ENCODE results near the gene MEX3B. TPM values are rescaled to one million over a fixed set of nuclear protein-coding genes. Genes with fewer than 3 reads are reported as not detected.
A peak's percentile ranks its signal among the peaks of the same experiment; 100 is the strongest.

MEX3B gene
- 4.0 TPM for total RNA-seq
- long read RNA-seq, full-length matches to known transcripts, result 3 of 3 reads
- long read RNA-seq, partial matches to known transcripts, result 0 of 3 reads
- long read RNA-seq, other reads (novel, unspliced or antisense), result 0 of 3 reads

GRCh38 chr15:82045892-82046665, at the start of gene MEX3B:
MEX3B (minus strand) TSS chr15:82046018; CDS start chr15:82045705, 313 bp downstream.
- DNase-seq (ENCODE audit: missing footprints) (peak; percentile 98), ATAC-seq (peak; percentile 92)
- intact Hi-C loops (cut with DNase I), result loop anchor here (2.0 to 10.0 kb wide), 5 partner anchors 134 to 634 kb away; no protein-coding TSS in a partner anchor

- ATAC-seq, result no peak
- DNase-seq (ENCODE audit: missing footprints), result no peak
- intact Hi-C loops (cut with DNase I), result no loop called here
These were observed 48.0 kb upstream of the MEX3B start for GRCh38 chr15:82093774-82094211.

GRCh38 chr15:82093325-82093724, 47.5 kb upstream of the MEX3B start:
- intact Hi-C loops (cut with DNase I), result no loop called here
- DNase-seq (ENCODE audit: missing footprints) (no peak), ATAC-seq (no peak)

- ATAC-seq (no peak), DNase-seq (ENCODE audit: missing footprints) (no peak)
- intact Hi-C loops (cut with DNase I), result no loop called here
These were observed 45.9 kb upstream of the MEX3B start for GRCh38 chr15:82091636-82092140.

- intact Hi-C loops (cut with DNase I), result no loop called here
- ATAC-seq (no peak), DNase-seq (ENCODE audit: missing footprints) (no peak)
These were observed 40.6 kb upstream of the MEX3B start for GRCh38 chr15:82086243-82086995.

- intact Hi-C loops (cut with DNase I), result no loop called here
- no peak for ATAC-seq
- no peak for DNase-seq (ENCODE audit: missing footprints)
These were observed 36.3 kb upstream of the MEX3B start for GRCh38 chr15:82081914-82082762.

- DNase-seq (ENCODE audit: missing footprints) (no peak), ATAC-seq (no peak)
- intact Hi-C loops (cut with DNase I), result no loop called here
These were observed 35.0 kb upstream of the MEX3B start for GRCh38 chr15:82080774-82081173.

GRCh38 chr15:82079736-82080135, 33.9 kb upstream of the MEX3B start:
- intact Hi-C loops (cut with DNase I), result no loop called here
- ATAC-seq, result no peak
- no peak for DNase-seq (ENCODE audit: missing footprints)

- DNase-seq (ENCODE audit: missing footprints) (no peak), ATAC-seq (no peak)
- intact Hi-C loops (cut with DNase I), result no loop called here
These were observed 28.8 kb upstream of the MEX3B start for GRCh38 chr15:82074610-82075009.

- DNase-seq (ENCODE audit: missing footprints), result no peak
- intact Hi-C loops (cut with DNase I), result no loop called here
- no peak for ATAC-seq
These were observed 27.2 kb upstream of the MEX3B start for GRCh38 chr15:82072926-82073537.

GRCh38 chr15:82066455-82066854, 20.6 kb upstream of the MEX3B start:
- no peak for DNase-seq (ENCODE audit: missing footprints)
- ATAC-seq, result no peak
- intact Hi-C loops (cut with DNase I), result no loop called here

GRCh38 chr15:82064824-82065223, 19.0 kb upstream of the MEX3B start:
- intact Hi-C loops (cut with DNase I), result no loop called here
- no peak for DNase-seq (ENCODE audit: missing footprints)
- no peak for ATAC-seq

- no peak for ATAC-seq
- intact Hi-C loops (cut with DNase I), result no loop called here
- no peak for DNase-seq (ENCODE audit: missing footprints)
These were observed 16.9 kb upstream of the MEX3B start for GRCh38 chr15:82062479-82063454.

GRCh38 chr15:82060817-82061216, 15.0 kb upstream of the MEX3B start:
- no peak for DNase-seq (ENCODE audit: missing footprints)
- no peak for ATAC-seq
- intact Hi-C loops (cut with DNase I), result no loop called here

GRCh38 chr15:82058517-82059204, 12.8 kb upstream of the MEX3B start:
- intact Hi-C loops (cut with DNase I), result no loop called here
- no peak for DNase-seq (ENCODE audit: missing footprints)
- ATAC-seq, result no peak

- ATAC-seq, result no peak
- DNase-seq (ENCODE audit: missing footprints), result no peak
- intact Hi-C loops (cut with DNase I), result no loop called here
These were observed 12.2 kb upstream of the MEX3B start for GRCh38 chr15:82058026-82058425.
